Lower leg skin (tissue), 4 donors: ENCODE results near the gene RAB5A. TPM values are rescaled to one million over a fixed set of nuclear protein-coding genes. Genes with fewer than 3 reads are reported as not detected.
"Not testable (repeated sequence)": the region's sequence is repeated elsewhere in the genome, so short reads cannot be mapped to it uniquely, and the experiment has no call there.

Source experiments
- DNase-seq, 2 donors: peaks; one replicate each; pipeline ENCODE4 v3.0.0-alpha.2; 2019; ENCODE audit warnings: low spot score in 2 of 2
- H3K4me3 ChIP-seq: fragments of 200-600 bp; sonication (generic); 2 replicates; pipeline ENCODE4 v1.5.1; 2017; ENCODE audit warnings: mild to moderate bottlenecking, low read depth; ENCODE audit not compliant: poor library complexity, severe bottlenecking
- POLR2A ChIP-seq, 2 donors: fragments of 450-650 bp; IDR thresholded peaks; one replicate each; pipeline ENCODE4 v1.6.1; 2016 to 2017; ENCODE audit warnings: antibody characterized with exemption in 2 of 2, mild to moderate bottlenecking in 1 of 2, moderate library complexity in 1 of 2
- WGBS, 2 donors: methylation state at CpG; one replicate each; pipeline ENCODE4 v1.1.5; 2018; 5-methylcytosine and 5-hydroxymethylcytosine counted together
- intact Hi-C: fragments of 100-400 bp; cut with DNase I; formaldehyde crosslinking; loops from one replicate; pipeline ENCODE4 v1.15.0; 2023; ENCODE audit warnings: low total_unique reads
- total RNA-seq, 4 donors: library from RNA; depleted of rRNA; stranded (reverse); fragments of >200 nt; gene quantifications; one replicate each; pipeline ENCODE4 v1.1.0, GENCODE V29; 2016
- TF ChIP-seq, protein P1 (sequence below), 3 donors: fragments of 450-650 bp; IDR thresholded peaks; one replicate each; pipeline ENCODE4 v1.5.1; 2016; ENCODE audit warnings: antibody characterized with exemption in 3 of 3, mild to moderate bottlenecking in 3 of 3, moderate library complexity in 2 of 3

The RAB5A gene
- 100 to 1,000 TPM; 110 to 168 (median 119) TPM for total RNA-seq

GRCh38 chr3:19946832-19947548 lies at the start of gene RAB5A:
TSS of gene RAB5A (plus strand) at chr3:19947097. CDS start at chr3:19950899, 3,802 bp downstream.
- TF ChIP-seq POLR2A (IDR thresholded peaks at IDR 0.05): peak in 1 of 2 donors; percentile 45
- TF ChIP-seq, protein P1, sequence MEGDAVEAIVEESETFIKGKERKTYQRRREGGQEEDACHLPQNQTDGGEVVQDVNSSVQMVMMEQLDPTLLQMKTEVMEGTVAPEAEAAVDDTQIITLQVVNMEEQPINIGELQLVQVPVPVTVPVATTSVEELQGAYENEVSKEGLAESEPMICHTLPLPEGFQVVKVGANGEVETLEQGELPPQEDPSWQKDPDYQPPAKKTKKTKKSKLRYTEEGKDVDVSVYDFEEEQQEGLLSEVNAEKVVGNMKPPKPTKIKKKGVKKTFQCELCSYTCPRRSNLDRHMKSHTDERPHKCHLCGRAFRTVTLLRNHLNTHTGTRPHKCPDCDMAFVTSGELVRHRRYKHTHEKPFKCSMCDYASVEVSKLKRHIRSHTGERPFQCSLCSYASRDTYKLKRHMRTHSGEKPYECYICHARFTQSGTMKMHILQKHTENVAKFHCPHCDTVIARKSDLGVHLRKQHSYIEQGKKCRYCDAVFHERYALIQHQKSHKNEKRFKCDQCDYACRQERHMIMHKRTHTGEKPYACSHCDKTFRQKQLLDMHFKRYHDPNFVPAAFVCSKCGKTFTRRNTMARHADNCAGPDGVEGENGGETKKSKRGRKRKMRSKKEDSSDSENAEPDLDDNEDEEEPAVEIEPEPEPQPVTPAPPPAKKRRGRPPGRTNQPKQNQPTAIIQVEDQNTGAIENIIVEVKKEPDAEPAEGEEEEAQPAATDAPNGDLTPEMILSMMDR (IDR thresholded peaks at IDR 0.05): peak in 1 of 3 donors; percentile 12
- peak within 1 kb of the TSS; percentile 70 for H3K4me3 ChIP-seq
- 0 to 1% methylated on average over 64 to 70 of the region's 73 CpGs for WGBS, 2 donors
- intact Hi-C loops: loop anchor here (5.0 kb wide), 1 partner anchor 95 kb away; the partner anchor contains the start of gene KAT2B
- DNase-seq: peak; percentile 97 to 100

GRCh38 chr3:19898721-19899120 lies 48.2 kb upstream of the RAB5A start:
- WGBS, 2 donors: 72 to 75% methylated on average over 2 of the region's 2 CpGs
- intact Hi-C loops: no loop called here
- H3K4me3 ChIP-seq: no peak overlapping the region
- TF ChIP-seq, protein P1 (IDR thresholded peaks at IDR 0.05): no peak
- no peak for TF ChIP-seq POLR2A (IDR thresholded peaks at IDR 0.05)
- no peak for DNase-seq

DNA sequence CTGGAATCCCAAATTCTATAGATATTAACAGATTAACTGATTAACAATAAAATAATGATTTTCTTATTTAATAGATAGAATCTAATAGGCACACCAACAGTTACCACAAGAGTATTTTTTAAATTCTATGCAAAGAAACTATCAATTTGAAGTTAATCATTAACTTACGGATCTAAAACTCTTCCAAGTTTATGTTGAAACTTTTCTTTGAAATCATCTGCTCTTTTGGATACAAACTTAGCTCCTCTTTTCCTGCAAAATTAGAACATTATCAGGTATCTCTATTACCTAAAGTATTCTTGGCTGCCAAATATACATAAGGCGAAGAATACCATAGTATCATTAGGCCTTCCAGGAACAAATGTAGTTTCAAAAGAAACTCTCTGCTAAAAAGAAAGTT lies 47.6 kb upstream of the RAB5A start:
- no peak for DNase-seq
- H3K4me3 ChIP-seq: no peak overlapping the region
- intact Hi-C loops: no loop called here
- 96 to 98% methylated on average over 2 of the region's 2 CpGs for WGBS, 2 donors
- TF ChIP-seq, protein P1 (IDR thresholded peaks at IDR 0.05): no peak
- TF ChIP-seq POLR2A (IDR thresholded peaks at IDR 0.05): no peak

- intact Hi-C loops, H3K4me3 ChIP-seq, DNase-seq: not testable (repeated sequence)
- 87 to 89% methylated on average over 7 of the region's 7 CpGs for WGBS, 2 donors
Measured at GRCh38 chr3:19899833-19900232, 47.1 kb upstream of the RAB5A start.

- 43 to 58% methylated on average over 5 of the region's 5 CpGs for WGBS, 2 donors
- no peak for DNase-seq
- intact Hi-C loops: no loop called here
- no peak for TF ChIP-seq POLR2A (IDR thresholded peaks at IDR 0.05)
- TF ChIP-seq, protein P1 (IDR thresholded peaks at IDR 0.05): no peak
- no peak overlapping the region for H3K4me3 ChIP-seq
Measured at GRCh38 chr3:19901337-19901736, 45.6 kb upstream of the RAB5A start.

- no peak overlapping the region for H3K4me3 ChIP-seq
- no peak for DNase-seq
- WGBS, 2 donors: 29 to 66% methylated on average over 4 of the region's 4 CpGs
- intact Hi-C loops: no loop called here
- TF ChIP-seq, protein P1 (IDR thresholded peaks at IDR 0.05): no peak
- TF ChIP-seq POLR2A (IDR thresholded peaks at IDR 0.05): no peak
Measured at GRCh38 chr3:19901918-19902317, 45.0 kb upstream of the RAB5A start.
